ENCODE data around the gene NFX1.
"Not testable (repeated sequence)": the region's sequence is repeated elsewhere in the genome, so short reads cannot be mapped to it uniquely, and the experiment has no call there.

The NFX1 gene

DNA sequence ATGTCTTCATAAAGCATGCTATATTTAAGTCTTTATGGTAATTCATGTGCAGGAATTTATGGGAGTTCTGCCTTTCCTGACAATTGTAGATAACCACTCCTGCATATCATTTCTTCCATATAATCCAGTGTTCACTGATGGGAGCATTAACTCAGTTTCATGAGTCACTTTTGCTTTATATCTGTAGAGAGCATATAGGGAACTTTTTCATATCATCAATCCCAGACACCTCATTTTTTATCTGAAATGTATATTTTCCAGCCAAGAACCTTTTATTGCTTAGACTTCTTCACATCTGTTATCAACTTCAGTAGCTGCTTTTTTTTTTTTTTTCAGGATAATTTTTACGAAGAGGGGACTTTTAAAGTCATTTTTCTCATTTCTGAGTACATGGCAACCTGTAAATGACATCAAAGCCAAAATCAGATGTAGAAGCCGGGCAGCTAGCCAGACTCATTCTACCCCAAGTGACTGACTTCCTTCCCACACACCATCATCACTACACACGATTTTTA, 41.1 kb downstream of the NFX1 start:
- Histone ChIP-seq H3K9me3 (ENCODE audit: control insufficient read depth, low read length) (no peaks in the 10 kb centered on the region), H3K4me1 (ENCODE audit: control insufficient read depth, insufficient read depth, low read length, poor library complexity, severe bottlenecking) (peaks cover 9% of the 10 kb centered on the region), H3K36me3 (ENCODE audit: control insufficient read depth, insufficient read depth, low read length) (peaks cover 85% of the 10 kb centered on the region), H3K4me3 (ENCODE audit: extremely low read depth, insufficient read depth, low read length, poor library complexity, severe bottlenecking) (no peak overlapping the region), H3K27ac (ENCODE audit: low read depth, low read length, severe bottlenecking) (no peak overlapping the region)
- 94 to 100% methylated on average over 1 to 2 of the region's 3 CpGs for WGBS, 2 experiments (ENCODE audit: insufficient coverage in 2 of 2)

DNA sequence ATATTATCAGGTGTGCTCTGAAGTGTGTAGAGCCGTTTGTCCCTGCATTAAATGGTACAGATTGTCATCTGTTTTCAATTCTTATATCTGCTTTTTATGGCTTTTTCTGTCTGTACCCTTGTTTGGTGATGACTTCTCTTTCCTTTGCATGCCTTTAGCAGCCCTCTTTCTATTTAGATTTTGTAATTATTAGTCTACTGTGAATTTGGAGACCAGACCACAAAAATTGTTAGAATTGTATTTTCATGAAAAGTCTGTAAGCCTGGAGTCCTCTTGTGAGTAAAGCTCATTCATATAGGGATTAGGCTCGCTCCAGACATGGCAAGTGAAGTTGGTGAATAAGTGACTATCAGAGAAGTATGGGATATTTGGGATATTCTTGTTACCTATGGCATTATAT, 41.7 kb downstream of the NFX1 start:
- Histone ChIP-seq H3K9me3 (ENCODE audit: control insufficient read depth, low read length) (no peaks in the 10 kb centered on the region), H3K4me1 (ENCODE audit: control insufficient read depth, insufficient read depth, low read length, poor library complexity, severe bottlenecking) (peaks cover 9% of the 10 kb centered on the region), H3K4me3 (ENCODE audit: extremely low read depth, insufficient read depth, low read length, poor library complexity, severe bottlenecking) (no peak overlapping the region), H3K36me3 (ENCODE audit: control insufficient read depth, insufficient read depth, low read length) (peaks cover 89% of the 10 kb centered on the region), H3K27ac (ENCODE audit: low read depth, low read length, severe bottlenecking) (no peak overlapping the region)
- WGBS, 2 experiments (ENCODE audit: insufficient coverage in 2 of 2) = no CpG with 5 or more reads among the region's 2 CpGs

DNA sequence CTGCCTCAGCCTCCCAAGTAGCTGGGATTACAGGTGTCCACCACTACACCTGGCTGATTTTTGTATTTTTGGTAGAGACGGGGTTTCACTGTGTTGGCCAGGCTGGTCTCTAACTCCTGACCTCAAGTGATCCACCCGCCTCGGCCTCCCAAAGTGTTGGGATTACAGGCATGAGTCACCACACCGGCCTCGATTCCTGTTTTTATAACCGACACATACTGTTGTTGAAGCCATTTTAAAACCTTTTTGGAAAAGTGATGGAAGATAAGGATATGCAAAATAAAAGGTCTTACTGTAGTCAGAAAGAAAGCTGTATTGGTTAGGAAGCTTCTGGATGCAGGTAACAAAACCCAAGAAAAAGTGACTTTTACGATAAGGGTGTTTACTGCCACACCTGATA, 42.6 kb downstream of the NFX1 start:
- 93 to 98% methylated on average over 4 to 7 of the region's 7 CpGs for WGBS, 2 experiments (ENCODE audit: insufficient coverage in 2 of 2)
- peaks cover 91% of the 10 kb centered on the region for H3K36me3 ChIP-seq (ENCODE audit: control insufficient read depth, insufficient read depth, low read length)
- H3K27ac ChIP-seq (ENCODE audit: low read depth, low read length, severe bottlenecking); H3K4me3 ChIP-seq (ENCODE audit: extremely low read depth, insufficient read depth, low read length, poor library complexity, severe bottlenecking); H3K4me1 ChIP-seq (ENCODE audit: control insufficient read depth, insufficient read depth, low read length, poor library complexity, severe bottlenecking); H3K9me3 ChIP-seq (ENCODE audit: control insufficient read depth, low read length): not testable (repeated sequence)

DNA sequence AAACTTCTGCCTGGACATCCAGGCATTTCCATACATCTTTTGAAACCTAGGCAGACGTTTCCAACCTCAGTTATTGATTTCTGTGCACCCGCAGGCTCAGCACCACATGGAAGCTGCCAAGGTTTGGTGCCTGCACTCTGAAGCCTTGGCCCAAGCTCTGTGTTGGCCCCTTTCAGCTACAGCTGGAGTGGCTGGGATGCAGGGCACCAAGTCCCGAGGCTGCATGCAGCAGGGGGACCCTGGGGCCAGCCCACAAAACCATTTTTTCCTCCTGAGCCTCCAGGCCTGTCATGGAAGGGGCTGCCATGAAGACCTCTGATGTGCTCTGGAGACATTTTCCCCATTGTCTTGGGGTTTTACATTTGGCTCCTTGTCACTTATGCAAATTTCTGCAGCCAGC, 49.9 kb downstream of the NFX1 start:
- 97 to 100% methylated on average over 3 of the region's 3 CpGs for WGBS, 2 experiments (ENCODE audit: insufficient coverage in 2 of 2)
- H3K4me1 ChIP-seq (ENCODE audit: control insufficient read depth, insufficient read depth, low read length, poor library complexity, severe bottlenecking) = no peaks in the 10 kb centered on the region
- no peak overlapping the region for H3K4me3 ChIP-seq (ENCODE audit: extremely low read depth, insufficient read depth, low read length, poor library complexity, severe bottlenecking)
- no peak overlapping the region for H3K27ac ChIP-seq (ENCODE audit: low read depth, low read length, severe bottlenecking)
- peaks cover 88% of the 10 kb centered on the region for H3K36me3 ChIP-seq (ENCODE audit: control insufficient read depth, insufficient read depth, low read length)
- peaks cover 21% of the 10 kb centered on the region for H3K9me3 ChIP-seq (ENCODE audit: control insufficient read depth, low read length)

DNA sequence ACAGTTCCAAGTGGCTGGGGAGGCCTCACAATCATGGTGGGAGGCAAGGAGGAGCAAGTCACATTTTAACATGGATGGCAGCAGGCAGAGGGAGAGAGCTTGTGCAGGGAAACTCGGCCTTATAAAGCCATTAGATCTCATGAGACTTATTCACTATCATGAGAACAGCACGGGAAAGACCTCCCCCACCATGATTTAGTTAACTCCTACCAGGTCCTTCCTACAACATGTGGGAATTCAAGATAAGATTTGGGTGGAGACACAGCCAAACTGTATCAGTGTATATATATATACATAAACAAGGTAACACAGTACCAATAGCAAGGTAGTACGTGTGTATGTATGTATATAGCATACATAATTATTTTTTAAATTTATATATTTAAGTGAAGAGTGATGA, 50.9 kb downstream of the NFX1 start:
- WGBS, 2 experiments (ENCODE audit: insufficient coverage in 2 of 2) = no CpG with 5 or more reads among the region's 3 CpGs
- Histone ChIP-seq H3K4me3 (ENCODE audit: extremely low read depth, insufficient read depth, low read length, poor library complexity, severe bottlenecking) (no peak overlapping the region), H3K4me1 (ENCODE audit: control insufficient read depth, insufficient read depth, low read length, poor library complexity, severe bottlenecking) (no peaks in the 10 kb centered on the region), H3K9me3 (ENCODE audit: control insufficient read depth, low read length) (peaks cover 21% of the 10 kb centered on the region), H3K27ac (ENCODE audit: low read depth, low read length, severe bottlenecking) (no peak overlapping the region), H3K36me3 (ENCODE audit: control insufficient read depth, insufficient read depth, low read length) (peaks cover 91% of the 10 kb centered on the region)

DNA sequence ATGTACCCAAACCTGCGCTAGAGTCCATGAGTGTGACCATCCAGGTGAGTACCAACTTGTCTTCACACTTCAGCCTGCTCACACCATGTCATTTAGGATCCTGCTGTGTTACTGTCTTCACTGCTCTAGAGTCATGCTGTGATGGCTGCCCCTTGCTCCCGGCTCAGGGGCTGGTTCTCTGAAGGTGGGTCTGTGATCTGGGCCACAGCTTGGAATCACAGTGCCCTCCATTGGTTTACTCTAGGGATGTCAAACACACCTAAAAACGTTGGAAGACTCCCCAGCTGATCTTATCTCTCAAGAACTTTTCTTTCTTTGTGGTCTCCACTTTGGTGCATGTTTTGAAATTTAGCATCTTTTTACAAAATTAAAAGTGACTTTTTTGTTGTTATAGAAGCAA, 53.8 kb downstream of the NFX1 start:
- Histone ChIP-seq H3K36me3 (ENCODE audit: control insufficient read depth, insufficient read depth, low read length) (peaks cover 91% of the 10 kb centered on the region), H3K9me3 (ENCODE audit: control insufficient read depth, low read length) (peaks cover 18% of the 10 kb centered on the region)

DNA sequence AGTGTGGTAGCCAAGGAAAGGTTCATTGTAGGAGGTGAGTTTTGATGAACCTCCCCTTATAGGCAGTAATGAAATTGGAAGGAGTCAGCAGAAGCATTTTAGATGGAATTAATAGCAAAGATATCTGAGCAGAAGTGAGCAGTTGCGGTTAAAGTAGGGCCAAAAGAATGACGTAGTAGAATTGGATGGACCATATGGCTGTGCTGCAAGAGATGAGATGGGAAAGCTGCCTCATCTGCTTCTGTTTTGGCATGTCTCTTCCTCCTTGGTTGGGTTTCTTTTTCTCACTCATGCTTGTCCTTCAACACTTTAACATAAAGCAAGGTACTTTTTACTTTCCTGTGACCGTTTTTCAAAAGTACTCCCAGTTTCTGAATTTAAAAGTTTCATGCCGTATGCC, 56.2 kb downstream of the NFX1 start:
- no peaks in the 10 kb centered on the region for H3K4me1 ChIP-seq (ENCODE audit: control insufficient read depth, insufficient read depth, low read length, poor library complexity, severe bottlenecking)
- H3K4me3 ChIP-seq (ENCODE audit: extremely low read depth, insufficient read depth, low read length, poor library complexity, severe bottlenecking) = no peak overlapping the region
- H3K36me3 ChIP-seq (ENCODE audit: control insufficient read depth, insufficient read depth, low read length) = peaks cover 74% of the 10 kb centered on the region
- H3K9me3 ChIP-seq (ENCODE audit: control insufficient read depth, low read length) = no peaks in the 10 kb centered on the region
- 100% methylated on average over 2 of the region's 4 CpGs for WGBS, 2 experiments (ENCODE audit: insufficient coverage in 2 of 2)
- no peak overlapping the region for H3K27ac ChIP-seq (ENCODE audit: low read depth, low read length, severe bottlenecking)

More for the DNA sequence above, 53.8 kb downstream of the NFX1 start:
- no peak overlapping the region for H3K4me3 ChIP-seq (ENCODE audit: extremely low read depth, insufficient read depth, low read length, poor library complexity, severe bottlenecking)
- no peak overlapping the region for H3K27ac ChIP-seq (ENCODE audit: low read depth, low read length, severe bottlenecking)
- 100% methylated on average over 1 to 3 of the region's 3 CpGs for whole genome bisulfite sequencing, 2 experiments (ENCODE audit: insufficient coverage in 2 of 2)
- no peaks in the 10 kb centered on the region for H3K4me1 ChIP-seq (ENCODE audit: control insufficient read depth, insufficient read depth, low read length, poor library complexity, severe bottlenecking)

DNA sequence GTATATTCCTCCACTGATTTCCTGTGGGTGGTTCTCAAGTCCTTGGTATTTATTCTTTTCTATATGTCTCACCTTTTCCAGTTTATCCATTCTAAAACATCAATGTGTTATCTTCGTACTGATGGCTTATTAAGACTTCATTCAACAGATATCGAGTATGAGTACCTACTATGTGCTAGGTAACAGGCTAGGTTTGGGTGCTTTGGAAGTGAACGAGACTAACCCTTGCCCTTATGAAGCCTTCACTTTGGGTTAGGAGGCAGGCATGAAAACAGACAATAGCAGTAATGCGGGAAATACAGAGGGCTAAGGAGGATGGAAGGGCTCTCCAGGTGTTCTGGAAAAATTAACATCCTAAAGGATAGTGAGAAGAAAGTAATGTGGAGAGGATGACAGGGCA, 58.7 kb downstream of the NFX1 start:
- Histone ChIP-seq H3K4me3 (ENCODE audit: extremely low read depth, insufficient read depth, low read length, poor library complexity, severe bottlenecking) (no peak overlapping the region), H3K36me3 (ENCODE audit: control insufficient read depth, insufficient read depth, low read length) (peaks cover 57% of the 10 kb centered on the region), H3K9me3 (ENCODE audit: control insufficient read depth, low read length) (no peaks in the 10 kb centered on the region), H3K27ac (ENCODE audit: low read depth, low read length, severe bottlenecking) (no peak overlapping the region), H3K4me1 (ENCODE audit: control insufficient read depth, insufficient read depth, low read length, poor library complexity, severe bottlenecking) (no peaks in the 10 kb centered on the region)
- WGBS, 2 experiments (ENCODE audit: insufficient coverage in 2 of 2) = 85 to 100% methylated on average over 2 to 3 of the region's 4 CpGs

DNA sequence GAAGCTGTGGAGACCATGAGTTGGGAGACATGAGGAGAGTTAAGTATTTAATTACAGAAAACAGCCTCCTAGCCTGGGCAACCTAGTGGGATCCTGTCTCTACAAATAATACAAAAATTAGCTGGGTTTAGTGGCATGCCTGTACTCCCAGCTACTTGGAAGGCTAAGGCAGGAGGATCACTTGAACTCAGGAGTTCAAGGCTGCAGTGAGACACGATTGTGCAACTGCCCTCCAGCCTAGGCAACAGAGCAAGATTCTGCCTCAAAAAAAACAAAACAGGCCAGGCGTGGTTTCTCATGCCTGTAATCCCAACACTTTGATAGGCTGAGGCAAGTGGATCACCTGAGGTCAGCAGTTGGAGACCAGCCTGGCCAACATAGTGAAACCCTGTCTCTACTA, 59.4 kb downstream of the NFX1 start:
- Histone ChIP-seq H3K36me3 (ENCODE audit: control insufficient read depth, insufficient read depth, low read length) (peaks cover 58% of the 10 kb centered on the region), H3K9me3 (ENCODE audit: control insufficient read depth, low read length) (no peaks in the 10 kb centered on the region), H3K27ac (ENCODE audit: low read depth, low read length, severe bottlenecking) (no peak overlapping the region), H3K4me1 (ENCODE audit: control insufficient read depth, insufficient read depth, low read length, poor library complexity, severe bottlenecking) (no peaks in the 10 kb centered on the region), H3K4me3 (ENCODE audit: extremely low read depth, insufficient read depth, low read length, poor library complexity, severe bottlenecking) (no peak overlapping the region)
- 82 to 95% methylated on average over 2 of the region's 2 CpGs for WGBS, 2 experiments (ENCODE audit: insufficient coverage in 2 of 2)

DNA sequence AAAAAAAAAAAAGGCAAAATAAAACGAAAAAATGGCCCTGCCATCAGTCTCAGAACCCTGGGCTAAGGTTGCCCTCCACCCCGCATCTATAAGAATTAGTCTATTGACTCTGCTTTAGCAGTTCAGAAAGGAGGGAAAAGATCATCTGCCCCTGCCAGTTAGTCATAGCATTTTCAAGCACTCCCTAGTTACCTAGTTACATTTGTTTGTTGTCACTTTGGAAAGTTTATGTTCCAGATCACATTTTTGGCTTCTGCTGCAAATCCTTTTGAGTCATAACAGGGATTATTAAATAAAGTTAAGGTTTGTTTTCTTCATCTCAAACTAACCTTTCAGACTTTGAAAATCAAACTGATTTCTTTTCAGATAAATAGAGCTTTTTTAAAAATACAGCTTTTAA, 60.0 kb downstream of the NFX1 start:
- Histone ChIP-seq H3K27ac (ENCODE audit: low read depth, low read length, severe bottlenecking) (no peak overlapping the region), H3K9me3 (ENCODE audit: control insufficient read depth, low read length) (no peaks in the 10 kb centered on the region), H3K4me1 (ENCODE audit: control insufficient read depth, insufficient read depth, low read length, poor library complexity, severe bottlenecking) (no peaks in the 10 kb centered on the region), H3K36me3 (ENCODE audit: control insufficient read depth, insufficient read depth, low read length) (peaks cover 58% of the 10 kb centered on the region), H3K4me3 (ENCODE audit: extremely low read depth, insufficient read depth, low read length, poor library complexity, severe bottlenecking) (no peak overlapping the region)
- 88% methylated on average over 1 of the region's 2 CpGs; no CpG with 5 or more reads in 1 of the 2 experiments for WGBS, 2 experiments (ENCODE audit: insufficient coverage in 2 of 2)

DNA sequence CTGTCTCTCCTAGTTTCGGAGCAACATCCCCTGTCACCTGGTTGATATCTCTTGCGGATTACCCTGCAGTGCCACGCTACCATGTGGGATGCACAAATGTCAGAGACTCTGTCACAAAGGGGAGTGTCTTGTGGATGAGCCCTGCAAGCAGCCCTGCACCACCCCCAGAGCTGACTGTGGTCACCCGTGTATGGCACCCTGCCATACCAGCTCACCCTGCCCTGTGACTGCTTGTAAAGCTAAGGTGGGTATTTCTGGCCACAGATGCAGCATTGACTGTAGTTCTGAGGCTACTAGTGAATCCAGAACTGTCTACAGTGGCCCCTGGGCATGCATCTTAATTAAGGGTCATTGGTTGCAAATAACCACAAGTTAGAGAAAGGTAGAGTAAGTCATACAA, 61.2 kb downstream of the NFX1 start:
- no peaks in the 10 kb centered on the region for H3K4me1 ChIP-seq (ENCODE audit: control insufficient read depth, insufficient read depth, low read length, poor library complexity, severe bottlenecking)
- 94% methylated on average over 3 to 4 of the region's 4 CpGs for WGBS, 2 experiments (ENCODE audit: insufficient coverage in 2 of 2)
- no peak overlapping the region for H3K4me3 ChIP-seq (ENCODE audit: extremely low read depth, insufficient read depth, low read length, poor library complexity, severe bottlenecking)
- H3K27ac ChIP-seq (ENCODE audit: low read depth, low read length, severe bottlenecking) = no peak overlapping the region
- peaks cover 54% of the 10 kb centered on the region for H3K36me3 ChIP-seq (ENCODE audit: control insufficient read depth, insufficient read depth, low read length)
- no peaks in the 10 kb centered on the region for H3K9me3 ChIP-seq (ENCODE audit: control insufficient read depth, low read length)
